ENCODE measurements around the gene COX7C.
"Not testable (repeated sequence)": the region's sequence is repeated elsewhere in the genome, so short reads cannot be mapped to it uniquely, and the experiment has no call there.

DNA sequence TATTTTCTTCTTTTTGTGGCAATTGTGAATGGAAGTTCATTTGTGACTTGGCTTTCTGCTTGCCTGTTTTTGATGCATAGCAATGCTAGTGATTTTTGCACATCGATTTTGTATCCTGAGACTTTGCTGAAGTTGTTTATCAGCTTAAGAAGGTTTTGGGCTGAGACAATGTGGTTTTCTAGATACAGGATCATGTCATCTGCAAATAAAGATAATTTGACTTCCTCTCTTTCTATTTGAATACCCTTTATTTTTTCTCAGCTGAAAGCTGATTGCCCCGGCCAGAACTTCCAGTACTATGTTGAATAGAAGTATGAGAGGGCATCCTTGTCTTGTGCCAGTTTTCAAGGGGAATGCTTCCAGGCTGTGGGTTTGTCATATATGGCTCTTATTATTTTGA, 43.0 kb downstream of the COX7C start:
- TF ChIP-seq, protein P1, sequence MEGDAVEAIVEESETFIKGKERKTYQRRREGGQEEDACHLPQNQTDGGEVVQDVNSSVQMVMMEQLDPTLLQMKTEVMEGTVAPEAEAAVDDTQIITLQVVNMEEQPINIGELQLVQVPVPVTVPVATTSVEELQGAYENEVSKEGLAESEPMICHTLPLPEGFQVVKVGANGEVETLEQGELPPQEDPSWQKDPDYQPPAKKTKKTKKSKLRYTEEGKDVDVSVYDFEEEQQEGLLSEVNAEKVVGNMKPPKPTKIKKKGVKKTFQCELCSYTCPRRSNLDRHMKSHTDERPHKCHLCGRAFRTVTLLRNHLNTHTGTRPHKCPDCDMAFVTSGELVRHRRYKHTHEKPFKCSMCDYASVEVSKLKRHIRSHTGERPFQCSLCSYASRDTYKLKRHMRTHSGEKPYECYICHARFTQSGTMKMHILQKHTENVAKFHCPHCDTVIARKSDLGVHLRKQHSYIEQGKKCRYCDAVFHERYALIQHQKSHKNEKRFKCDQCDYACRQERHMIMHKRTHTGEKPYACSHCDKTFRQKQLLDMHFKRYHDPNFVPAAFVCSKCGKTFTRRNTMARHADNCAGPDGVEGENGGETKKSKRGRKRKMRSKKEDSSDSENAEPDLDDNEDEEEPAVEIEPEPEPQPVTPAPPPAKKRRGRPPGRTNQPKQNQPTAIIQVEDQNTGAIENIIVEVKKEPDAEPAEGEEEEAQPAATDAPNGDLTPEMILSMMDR (conservative IDR thresholded peaks at IDR 0.05; ENCODE audit: low read depth in 2 of 2), result not testable (repeated sequence)
- not testable (repeated sequence) for TF ChIP-seq CREB1 (CRISPR knock-in tag; IDR thresholded peaks at IDR 0.05; ENCODE audit: low read depth); EZH2 (IDR thresholded peaks at IDR 0.05; ENCODE audit: low read depth, unreplicated experiment); POLR2AphosphoS5 (IDR thresholded peaks at IDR 0.05; ENCODE audit: low read depth); EZH2phosphoT487 (IDR thresholded peaks at IDR 0.05; ENCODE audit: unreplicated experiment); NANOG (IDR thresholded peaks at IDR 0.05; ENCODE audit: borderline replicate concordance); JUNB (IDR thresholded peaks at IDR 0.05; ENCODE audit: unreplicated experiment); ZNF114 (CRISPR knock-in tag; IDR thresholded peaks at IDR 0.05); ZNF331 (CRISPR knock-in tag; IDR thresholded peaks at IDR 0.05; ENCODE audit: low read depth); STAT1 (IDR thresholded peaks at IDR 0.05; ENCODE audit: unreplicated experiment)
- TF ChIP-seq, protein P2, sequence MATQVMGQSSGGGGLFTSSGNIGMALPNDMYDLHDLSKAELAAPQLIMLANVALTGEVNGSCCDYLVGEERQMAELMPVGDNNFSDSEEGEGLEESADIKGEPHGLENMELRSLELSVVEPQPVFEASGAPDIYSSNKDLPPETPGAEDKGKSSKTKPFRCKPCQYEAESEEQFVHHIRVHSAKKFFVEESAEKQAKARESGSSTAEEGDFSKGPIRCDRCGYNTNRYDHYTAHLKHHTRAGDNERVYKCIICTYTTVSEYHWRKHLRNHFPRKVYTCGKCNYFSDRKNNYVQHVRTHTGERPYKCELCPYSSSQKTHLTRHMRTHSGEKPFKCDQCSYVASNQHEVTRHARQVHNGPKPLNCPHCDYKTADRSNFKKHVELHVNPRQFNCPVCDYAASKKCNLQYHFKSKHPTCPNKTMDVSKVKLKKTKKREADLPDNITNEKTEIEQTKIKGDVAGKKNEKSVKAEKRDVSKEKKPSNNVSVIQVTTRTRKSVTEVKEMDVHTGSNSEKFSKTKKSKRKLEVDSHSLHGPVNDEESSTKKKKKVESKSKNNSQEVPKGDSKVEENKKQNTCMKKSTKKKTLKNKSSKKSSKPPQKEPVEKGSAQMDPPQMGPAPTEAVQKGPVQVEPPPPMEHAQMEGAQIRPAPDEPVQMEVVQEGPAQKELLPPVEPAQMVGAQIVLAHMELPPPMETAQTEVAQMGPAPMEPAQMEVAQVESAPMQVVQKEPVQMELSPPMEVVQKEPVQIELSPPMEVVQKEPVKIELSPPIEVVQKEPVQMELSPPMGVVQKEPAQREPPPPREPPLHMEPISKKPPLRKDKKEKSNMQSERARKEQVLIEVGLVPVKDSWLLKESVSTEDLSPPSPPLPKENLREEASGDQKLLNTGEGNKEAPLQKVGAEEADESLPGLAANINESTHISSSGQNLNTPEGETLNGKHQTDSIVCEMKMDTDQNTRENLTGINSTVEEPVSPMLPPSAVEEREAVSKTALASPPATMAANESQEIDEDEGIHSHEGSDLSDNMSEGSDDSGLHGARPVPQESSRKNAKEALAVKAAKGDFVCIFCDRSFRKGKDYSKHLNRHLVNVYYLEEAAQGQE (IDR thresholded peaks at IDR 0.05; ENCODE audit: unreplicated experiment), result not testable (repeated sequence)
- TF ChIP-seq, protein P3, sequence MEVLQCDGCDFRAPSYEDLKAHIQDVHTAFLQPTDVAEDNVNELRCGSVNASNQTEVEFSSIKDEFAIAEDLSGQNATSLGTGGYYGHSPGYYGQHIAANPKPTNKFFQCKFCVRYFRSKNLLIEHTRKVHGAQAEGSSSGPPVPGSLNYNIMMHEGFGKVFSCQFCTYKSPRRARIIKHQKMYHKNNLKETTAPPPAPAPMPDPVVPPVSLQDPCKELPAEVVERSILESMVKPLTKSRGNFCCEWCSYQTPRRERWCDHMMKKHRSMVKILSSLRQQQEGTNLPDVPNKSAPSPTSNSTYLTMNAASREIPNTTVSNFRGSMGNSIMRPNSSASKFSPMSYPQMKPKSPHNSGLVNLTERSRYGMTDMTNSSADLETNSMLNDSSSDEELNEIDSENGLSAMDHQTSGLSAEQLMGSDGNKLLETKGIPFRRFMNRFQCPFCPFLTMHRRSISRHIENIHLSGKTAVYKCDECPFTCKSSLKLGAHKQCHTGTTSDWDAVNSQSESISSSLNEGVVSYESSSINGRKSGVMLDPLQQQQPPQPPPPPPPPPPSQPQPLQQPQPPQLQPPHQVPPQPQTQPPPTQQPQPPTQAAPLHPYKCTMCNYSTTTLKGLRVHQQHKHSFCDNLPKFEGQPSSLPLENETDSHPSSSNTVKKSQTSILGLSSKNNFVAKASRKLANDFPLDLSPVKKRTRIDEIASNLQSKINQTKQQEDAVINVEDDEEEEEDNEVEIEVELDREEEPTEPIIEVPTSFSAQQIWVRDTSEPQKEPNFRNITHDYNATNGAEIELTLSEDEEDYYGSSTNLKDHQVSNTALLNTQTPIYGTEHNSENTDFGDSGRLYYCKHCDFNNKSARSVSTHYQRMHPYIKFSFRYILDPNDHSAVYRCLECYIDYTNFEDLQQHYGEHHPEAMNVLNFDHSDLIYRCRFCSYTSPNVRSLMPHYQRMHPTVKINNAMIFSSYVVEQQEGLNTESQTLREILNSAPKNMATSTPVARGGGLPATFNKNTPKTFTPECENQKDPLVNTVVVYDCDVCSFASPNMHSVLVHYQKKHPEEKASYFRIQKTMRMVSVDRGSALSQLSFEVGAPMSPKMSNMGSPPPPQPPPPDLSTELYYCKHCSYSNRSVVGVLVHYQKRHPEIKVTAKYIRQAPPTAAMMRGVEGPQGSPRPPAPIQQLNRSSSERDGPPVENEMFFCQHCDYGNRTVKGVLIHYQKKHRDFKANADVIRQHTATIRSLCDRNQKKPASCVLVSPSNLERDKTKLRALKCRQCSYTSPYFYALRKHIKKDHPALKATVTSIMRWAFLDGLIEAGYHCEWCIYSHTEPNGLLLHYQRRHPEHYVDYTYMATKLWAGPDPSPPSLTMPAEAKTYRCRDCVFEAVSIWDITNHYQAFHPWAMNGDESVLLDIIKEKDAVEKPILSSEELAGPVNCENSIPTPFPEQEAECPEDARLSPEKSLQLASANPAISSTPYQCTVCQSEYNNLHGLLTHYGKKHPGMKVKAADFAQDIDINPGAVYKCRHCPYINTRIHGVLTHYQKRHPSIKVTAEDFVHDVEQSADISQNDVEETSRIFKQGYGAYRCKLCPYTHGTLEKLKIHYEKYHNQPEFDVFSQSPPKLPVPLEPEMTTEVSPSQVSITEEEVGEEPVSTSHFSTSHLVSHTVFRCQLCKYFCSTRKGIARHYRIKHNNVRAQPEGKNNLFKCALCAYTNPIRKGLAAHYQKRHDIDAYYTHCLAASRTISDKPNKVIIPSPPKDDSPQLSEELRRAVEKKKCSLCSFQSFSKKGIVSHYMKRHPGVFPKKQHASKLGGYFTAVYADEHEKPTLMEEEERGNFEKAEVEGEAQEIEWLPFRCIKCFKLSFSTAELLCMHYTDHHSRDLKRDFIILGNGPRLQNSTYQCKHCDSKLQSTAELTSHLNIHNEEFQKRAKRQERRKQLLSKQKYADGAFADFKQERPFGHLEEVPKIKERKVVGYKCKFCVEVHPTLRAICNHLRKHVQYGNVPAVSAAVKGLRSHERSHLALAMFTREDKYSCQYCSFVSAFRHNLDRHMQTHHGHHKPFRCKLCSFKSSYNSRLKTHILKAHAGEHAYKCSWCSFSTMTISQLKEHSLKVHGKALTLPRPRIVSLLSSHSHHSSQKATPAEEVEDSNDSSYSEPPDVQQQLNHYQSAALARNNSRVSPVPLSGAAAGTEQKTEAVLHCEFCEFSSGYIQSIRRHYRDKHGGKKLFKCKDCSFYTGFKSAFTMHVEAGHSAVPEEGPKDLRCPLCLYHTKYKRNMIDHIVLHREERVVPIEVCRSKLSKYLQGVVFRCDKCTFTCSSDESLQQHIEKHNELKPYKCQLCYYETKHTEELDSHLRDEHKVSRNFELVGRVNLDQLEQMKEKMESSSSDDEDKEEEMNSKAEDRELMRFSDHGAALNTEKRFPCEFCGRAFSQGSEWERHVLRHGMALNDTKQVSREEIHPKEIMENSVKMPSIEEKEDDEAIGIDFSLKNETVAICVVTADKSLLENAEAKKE (CRISPR knock-in tag; IDR thresholded peaks at IDR 0.05), result not testable (repeated sequence)
